Liver (tissue), 9 donors: ENCODE results near the gene RNF144A. TPM values are rescaled to one million over a fixed set of nuclear protein-coding genes. Genes with fewer than 3 reads are reported as not detected.

Experiments used
- DNase-seq: peaks from one replicate; pipeline ENCODE4 v3.0.0-alpha.2; 2017; ENCODE audit warnings: low spot score
- H3K27ac ChIP-seq, 2 donors: one replicate each; pipeline ENCODE4 v1.7.0; 2013; ENCODE audit warnings: inconsistent platforms in 2 of 2, low read length in 2 of 2, control low read depth in 1 of 2, low read depth in 1 of 2, mild to moderate bottlenecking in 1 of 2
- H3K27me3 ChIP-seq, 4 donors: one replicate each; pipeline versions ENCODE4 v1.6.1 to v1.7.0; 2013; ENCODE audit warnings: low read length in 3 of 4, inconsistent platforms in 1 of 4, mild to moderate bottlenecking in 1 of 4, moderate library complexity in 1 of 4; ENCODE audit not compliant: control insufficient read depth in 4 of 4, insufficient read depth in 4 of 4
- H3K36me3 ChIP-seq, 4 donors: one replicate each; pipeline versions ENCODE4 v1.6.1 to v1.7.0; 2013; ENCODE audit warnings: low read length in 3 of 4, mild to moderate bottlenecking in 3 of 4, low read depth in 1 of 4, moderate library complexity in 1 of 4; ENCODE audit not compliant: control insufficient read depth in 4 of 4, insufficient read depth in 3 of 4
- H3K4me1 ChIP-seq, 4 donors: one replicate each; pipeline versions ENCODE4 v1.6.1 to v1.7.0; 2013; ENCODE audit warnings: low read length in 3 of 4, mild to moderate bottlenecking in 3 of 4, moderate library complexity in 1 of 4; ENCODE audit not compliant: control insufficient read depth in 4 of 4, insufficient read depth in 4 of 4
- H3K4me3 ChIP-seq, 3 donors: one replicate each; pipeline versions ENCODE4 v1.6.1 to v1.7.0; 2013; ENCODE audit warnings: low read length in 3 of 3, control low read depth in 1 of 3, low read depth in 1 of 3, mild to moderate bottlenecking in 1 of 3
- H3K9ac ChIP-seq, 2 donors: one replicate each; pipeline ENCODE4 v1.7.0; 2013; ENCODE audit warnings: low read length in 2 of 2, mild to moderate bottlenecking in 2 of 2, moderate library complexity in 2 of 2, control low read depth in 1 of 2, low read depth in 1 of 2
- H3K9me3 ChIP-seq, 4 donors: one replicate each; pipeline versions ENCODE4 v1.6.1 to v1.7.0; 2013; ENCODE audit warnings: low read length in 3 of 4; ENCODE audit not compliant: control insufficient read depth in 4 of 4
- ATF3 ChIP-seq: IDR thresholded peaks from 2 replicates; pipeline ENCODE4 v1.6.1; 2016; ENCODE audit warnings: antibody characterized with exemption
- CTCF ChIP-seq: fragments of 150-350 bp; IDR thresholded peaks from 2 replicates; pipeline ENCODE4 v1.5.1; 2017; ENCODE audit warnings: improper control_type of control experiment, low read depth, low read length; ENCODE audit not compliant: missing input control
- EGR1 ChIP-seq, 2 donors: IDR thresholded peaks; 2 replicates each; pipeline ENCODE4 v1.6.1; 2016 to 2018; ENCODE audit warnings: antibody characterized with exemption in 2 of 2, low read depth in 2 of 2
- FOXA1 ChIP-seq: IDR thresholded peaks from 2 replicates; pipeline ENCODE4 v1.6.1; 2016; ENCODE audit warnings: antibody characterized with exemption
- FOXA2 ChIP-seq: IDR thresholded peaks from 2 replicates; pipeline ENCODE4 v1.6.1; 2016; ENCODE audit warnings: antibody characterized with exemption
- GABPA ChIP-seq, 2 donors: IDR thresholded peaks in 1 of 2; conservative IDR thresholded peaks in 1 of 2; 2 replicates each; pipeline ENCODE4 v1.6.1; 2016; ENCODE audit warnings: antibody characterized with exemption in 2 of 2, mild to moderate bottlenecking in 1 of 2, moderate library complexity in 1 of 2
- HNF4A ChIP-seq, 2 donors: conservative IDR thresholded peaks; 2 replicates each; pipeline ENCODE4 v1.6.1; 2016; ENCODE audit warnings: antibody characterized with exemption in 2 of 2, mild to moderate bottlenecking in 2 of 2
- HNF4G ChIP-seq: IDR thresholded peaks from 2 replicates; pipeline ENCODE4 v1.6.1; 2016; ENCODE audit warnings: antibody characterized with exemption
- JUND ChIP-seq, 2 donors: IDR thresholded peaks; 2 replicates each; pipeline ENCODE4 v1.6.1; 2016; ENCODE audit warnings: antibody characterized with exemption in 2 of 2
- MAX ChIP-seq: IDR thresholded peaks from 2 replicates; pipeline ENCODE4 v1.6.1; 2016; ENCODE audit warnings: antibody characterized with exemption
- NR2F2 ChIP-seq: IDR thresholded peaks from 2 replicates; pipeline ENCODE4 v1.6.1; 2016; ENCODE audit warnings: antibody characterized with exemption
- RAD21 ChIP-seq, 2 donors: IDR thresholded peaks; 2 replicates each; pipeline ENCODE4 v1.6.1; 2016; ENCODE audit warnings: antibody characterized with exemption in 2 of 2, mild to moderate bottlenecking in 2 of 2
- REST ChIP-seq: IDR thresholded peaks from 2 replicates; pipeline ENCODE4 v1.6.1; 2016; ENCODE audit warnings: antibody characterized with exemption, mild to moderate bottlenecking
- RXRA ChIP-seq, 2 donors: IDR thresholded peaks; 2 replicates each; pipeline ENCODE4 v1.6.1; 2017 to 2018; ENCODE audit warnings: antibody characterized with exemption in 2 of 2, mild to moderate bottlenecking in 1 of 2
- SP1 ChIP-seq: IDR thresholded peaks from 2 replicates; pipeline ENCODE4 v1.6.1; 2018; ENCODE audit warnings: antibody characterized with exemption, mild to moderate bottlenecking
- TAF1 ChIP-seq: conservative IDR thresholded peaks from 2 replicates; pipeline ENCODE4 v1.6.1; 2016; ENCODE audit warnings: antibody characterized with exemption, mild to moderate bottlenecking
- YY1 ChIP-seq: IDR thresholded peaks from 2 replicates; pipeline ENCODE4 v1.6.1; 2016; ENCODE audit warnings: antibody characterized with exemption, mild to moderate bottlenecking
- ZBTB33 ChIP-seq: IDR thresholded peaks from 2 replicates; pipeline ENCODE4 v1.6.1; 2016; ENCODE audit warnings: antibody characterized with exemption
- WGBS: extraction: QIAGEN DNeasy Blood & Tissue Kit; methylation state at CpG from one replicate; pipeline ENCODE4 v1.1.7; 2013; 5-methylcytosine and 5-hydroxymethylcytosine counted together
- polyA plus RNA-seq, 2 donors: library from polyadenylated mRNA; stranded (reverse) in 1 of 2; unstranded in 1 of 2; fragments of 200-250 nt in 1 of 2; fragments of >200 nt in 1 of 2; fragmentation: Nextera tagmentation in 1 of 2; extraction: Ambion mirVana in 1 of 2; gene quantifications; one replicate each; pipeline versions ENCODE4 v1.2.1 to v1.2.3, GENCODE V29; 2013 to 2015
- total RNA-seq, 2 donors: library from RNA; depleted of rRNA; stranded (reverse); fragments of >200 nt; gene quantifications; one replicate each; pipeline ENCODE4 v1.2.3, GENCODE V29; 2014
- donor health status: healthy.
- donor health status: healthy.
- donor health status: healthy.
- donor health status: healthy.
- donor health status: healthy.

The RNF144A gene
- total and polyA plus RNA-seq, 4 donors: 1.0 to 10.4 (median 2.3) TPM

- no peaks in the 10 kb centered on the region for H3K9me3 ChIP-seq
- H3K4me3 ChIP-seq: no peak overlapping the region
- DNase-seq: no peak
- no peak overlapping the region for H3K27ac ChIP-seq
- no peaks in the 10 kb centered on the region for H3K27me3 ChIP-seq
- H3K9ac ChIP-seq: no peak overlapping the region
- WGBS: 90% methylated on average over 11 of the region's 11 CpGs
- H3K36me3 ChIP-seq: no peaks in the 10 kb centered on the region
- no peak for TF ChIP-seq SP1
- TF ChIP-seq JUND (IDR thresholded peaks at IDR 0.05): no peak
- TF ChIP-seq FOXA2: no peak
- TF ChIP-seq CTCF: no peak
- TF ChIP-seq GABPA (IDR thresholded peaks at IDR 0.05 in 1 of 2, conservative IDR thresholded peaks at IDR 0.05 in 1 of 2): no peak
- no peak for TF ChIP-seq TAF1
- no peak for TF ChIP-seq YY1
- TF ChIP-seq EGR1 (IDR thresholded peaks at IDR 0.05; ENCODE audit: low read depth in 2 of 2): no peak
- no peak for TF ChIP-seq HNF4A (conservative IDR thresholded peaks at IDR 0.05)
- no peak for TF ChIP-seq RXRA (IDR thresholded peaks at IDR 0.05)
- TF ChIP-seq HNF4G: no peak
- no peak for TF ChIP-seq REST
- no peak for TF ChIP-seq ZBTB33
- TF ChIP-seq FOXA1: no peak
- TF ChIP-seq MAX: no peak
- no peaks in the 10 kb centered on the region for H3K4me1 ChIP-seq
Observed at GRCh38 chr2:7022492-7023385, 105.5 kb downstream of the RNF144A start.

- no peak for DNase-seq
- TF ChIP-seq YY1: no peak
- TF ChIP-seq NR2F2: no peak
- TF ChIP-seq HNF4A (conservative IDR thresholded peaks at IDR 0.05): no peak
- TF ChIP-seq RAD21 (IDR thresholded peaks at IDR 0.05): no peak
- no peak for TF ChIP-seq REST
- TF ChIP-seq FOXA2: no peak
- no peak for TF ChIP-seq ATF3
- TF ChIP-seq GABPA (IDR thresholded peaks at IDR 0.05 in 1 of 2, conservative IDR thresholded peaks at IDR 0.05 in 1 of 2): no peak
- TF ChIP-seq JUND (IDR thresholded peaks at IDR 0.05): no peak
- TF ChIP-seq FOXA1: no peak
- Histone ChIP-seq H3K4me3 (no peak overlapping the region), H3K27me3 (no peaks in the 10 kb centered on the region), H3K36me3 (no peaks in the 10 kb centered on the region), H3K9ac (no peak overlapping the region), H3K4me1 (no peaks in the 10 kb centered on the region), H3K27ac (no peak overlapping the region), H3K9me3 (no peaks in the 10 kb centered on the region)
- WGBS: 84% methylated on average over 2 of the region's 2 CpGs
Observed at GRCh38 chr2:7023542-7023941, 106.3 kb downstream of the RNF144A start.
